ENCODE data around the gene LYPD5.
"Not testable (repeated sequence)": the region's sequence is repeated elsewhere in the genome, so short reads cannot be mapped to it uniquely, and the experiment has no call there.

Gene LYPD5

GRCh38 chr19:43806848-43807247, 4.6 kb upstream of the LYPD5 start:
- in situ Hi-C loops (cut with MboI; ENCODE audit: low sequenced_read_pairs): no loop called here

- in situ Hi-C loops (cut with MboI; ENCODE audit: low sequenced_read_pairs): not testable (repeated sequence)
Measured at GRCh38 chr19:43806401-43806800, 4.2 kb upstream of the LYPD5 start.

- in situ Hi-C loops (cut with MboI; ENCODE audit: low sequenced_read_pairs): no loop called here
Measured at GRCh38 chr19:43804432-43804831, 2.2 kb upstream of the LYPD5 start.

- in situ Hi-C loops (cut with MboI; ENCODE audit: low sequenced_read_pairs): no loop called here
Measured at GRCh38 chr19:43799502-43800142, 2.6 kb downstream of the LYPD5 start.

GRCh38 chr19:43798546-43799409, 3.5 kb downstream of the LYPD5 start:
- in situ Hi-C loops (cut with MboI; ENCODE audit: low sequenced_read_pairs): no loop called here

GRCh38 chr19:43798026-43798545, 4.2 kb downstream of the LYPD5 start:
- in situ Hi-C loops (cut with MboI; ENCODE audit: low sequenced_read_pairs): no loop called here

GRCh38 chr19:43797556-43797955, 4.7 kb downstream of the LYPD5 start:
- in situ Hi-C loops (cut with MboI; ENCODE audit: low sequenced_read_pairs): no loop called here

GRCh38 chr19:43797118-43797517, 5.1 kb downstream of the LYPD5 start:
- in situ Hi-C loops (cut with MboI; ENCODE audit: low sequenced_read_pairs): no loop called here

- in situ Hi-C loops (cut with MboI; ENCODE audit: low sequenced_read_pairs): no loop called here
Measured at GRCh38 chr19:43790587-43790986, 11.7 kb downstream of the LYPD5 start.

GRCh38 chr19:43789029-43789428, 13.2 kb downstream of the LYPD5 start:
- in situ Hi-C loops (cut with MboI; ENCODE audit: low sequenced_read_pairs): no loop called here

GRCh38 chr19:43786665-43787064, 15.6 kb downstream of the LYPD5 start:
- in situ Hi-C loops (cut with MboI; ENCODE audit: low sequenced_read_pairs): no loop called here

GRCh38 chr19:43784981-43785808, 17.1 kb downstream of the LYPD5 start:
- in situ Hi-C loops (cut with MboI; ENCODE audit: low sequenced_read_pairs): no loop called here

GRCh38 chr19:43784241-43784980, 17.8 kb downstream of the LYPD5 start:
- in situ Hi-C loops (cut with MboI; ENCODE audit: low sequenced_read_pairs): no loop called here

GRCh38 chr19:43783636-43784035, 18.6 kb downstream of the LYPD5 start:
- in situ Hi-C loops (cut with MboI; ENCODE audit: low sequenced_read_pairs): no loop called here

GRCh38 chr19:43782689-43783231, 19.5 kb downstream of the LYPD5 start:
- in situ Hi-C loops (cut with MboI; ENCODE audit: low sequenced_read_pairs): no loop called here

- in situ Hi-C loops (cut with MboI; ENCODE audit: low sequenced_read_pairs): no loop called here
Measured at GRCh38 chr19:43782311-43782660, 20.0 kb downstream of the LYPD5 start.

- in situ Hi-C loops (cut with MboI; ENCODE audit: low sequenced_read_pairs): no loop called here
Measured at GRCh38 chr19:43781630-43782310, 20.5 kb downstream of the LYPD5 start.

GRCh38 chr19:43780706-43781525, 21.3 kb downstream of the LYPD5 start, which contains the start of gene KCNN4:
Gene KCNN4, minus strand, starts transcription at chr19:43780973. Its CDS starts 112 bp downstream, at chr19:43780861.
- in situ Hi-C loops (cut with MboI; ENCODE audit: low sequenced_read_pairs): no loop called here

GRCh38 chr19:43779820-43780219, 22.4 kb downstream of the LYPD5 start:
- in situ Hi-C loops (cut with MboI; ENCODE audit: low sequenced_read_pairs): no loop called here

All from hTERT RPE-1 (cell line).